OCI-LY3 (cell line): Measurements from ENCODE around the gene KDM6A.

Source experiments
- CTCF ChIP-seq: fragments of 200-600, 300-600 bp; sonication (generic); IDR thresholded peaks from 2 replicates; pipeline ENCODE4 v1.5.1; 2014; ENCODE audit warnings: antibody characterized with exemption, low read length, low read depth
- EZH2phosphoT487 ChIP-seq: fragments of 200-600 bp; shearing (Covaris generic); IDR thresholded peaks from 2 replicates; pipeline ENCODE4 v1.6.1; 2018; ENCODE audit warnings: antibody characterized with exemption, mixed run types, low read depth

- TF ChIP-seq CTCF (no peak), EZH2phosphoT487 (no peak)
Observed at GRCh38 chrX:44938111-44938510, 65.1 kb downstream of the KDM6A start.
